K562 (cell line): Measurements from ENCODE around the gene FAM53B. TPM values are rescaled to one million over a fixed set of nuclear protein-coding genes. Genes with fewer than 3 reads are reported as not detected.

Experiments used
- CREB3 ChIP-seq: fragments of 450-650 bp; conservative IDR thresholded peaks from 2 replicates; pipeline ENCODE4 v1.6.1; 2016; ENCODE audit warnings: missing genetic modification characterization, low read depth, mild to moderate bottlenecking, missing compliant biosample characterization, moderate library complexity
- FOXM1 ChIP-seq, 2 experiments: fragments of 450-650 bp in 1 of 2; sonication (generic) in 1 of 2; formaldehyde crosslinking in 1 of 2; IDR thresholded peaks; 2 replicates each; pipeline versions ENCODE4 v1.6.1 to v1.9.0; 2017 to 2022; ENCODE audit warnings: low read depth in 2 of 2, mild to moderate bottlenecking in 2 of 2, missing genetic modification reagents in 1 of 2, moderate library complexity in 1 of 2
- KDM5B ChIP-seq: fragments of 200-600 bp; sonication (generic); IDR thresholded peaks from 2 replicates; pipeline ENCODE4 v1.6.1; 2012; ENCODE audit warnings: low read depth, mild to moderate bottlenecking, moderate library complexity, low read length, control low read depth, inconsistent platforms; ENCODE audit not compliant: insufficient replicate concordance
- NR3C1 ChIP-seq: sonication (generic); formaldehyde crosslinking; IDR thresholded peaks from 2 replicates; pipeline ENCODE4 v1.8.1; 2022; ENCODE audit warnings: missing genetic modification reagents
- POLR2AphosphoS5 ChIP-seq: IDR thresholded peaks from 2 replicates; pipeline ENCODE4 v1.6.1; 2011; ENCODE audit warnings: mild to moderate bottlenecking, low read depth, low read length, moderate library complexity; ENCODE audit not compliant: control insufficient read depth, insufficient read depth
- TEAD1 ChIP-seq, 2 experiments: fragments of 450-650 bp in 1 of 2; sonication (generic) in 1 of 2; formaldehyde crosslinking; IDR thresholded peaks; 2 replicates each; pipeline versions ENCODE4 v1.4.0 to v1.8.0; 2020 to 2022; ENCODE audit warnings: mild to moderate bottlenecking in 2 of 2, missing genetic modification reagents in 1 of 2
- ZNF224 ChIP-seq: sonication (generic); formaldehyde crosslinking; IDR thresholded peaks from 2 replicates; pipeline ENCODE4 v1.8.0; 2022; ENCODE audit warnings: mild to moderate bottlenecking, missing genetic modification reagents
- ZNF431 ChIP-seq: sonication (generic); formaldehyde crosslinking; IDR thresholded peaks from 2 replicates; pipeline ENCODE4 v1.8.0; 2022; ENCODE audit warnings: mild to moderate bottlenecking, missing genetic modification reagents
- polyA plus RNA-seq, 8 experiments: library from polyadenylated mRNA; depleted of rRNA in 4 of 8; stranded (reverse) in 5 of 8; unstranded in 3 of 8; fragments of >200 nt; fragmentation: Nextera tagmentation in 2 of 8; fragmentation: Illumina TruSeq in 1 of 8; extraction: Ambion mirVana in 2 of 8; extraction: Trizol in 1 of 8; gene quantifications; 2 replicates each; pipeline versions ENCODE4 v1.2.1 to v1.2.3, GENCODE V29; 2011 to 2014; ENCODE audit warnings: inconsistent platforms in 1 of 8, missing spikeins in 1 of 8
- total RNA-seq, 7 experiments: library from RNA; depleted of rRNA in 6 of 7; stranded (reverse); fragments of >200 nt in 6 of 7; fragmentation: Illumina TruSeq in 2 of 7; extraction: Trizol in 2 of 7; gene quantifications; 2 replicates each; pipeline versions ENCODE4 v1.2.1 to v1.2.3, GENCODE V29; 2011 to 2021; ENCODE audit warnings: low replicate concordance in 1 of 7
- TF ChIP-seq, protein P1 (sequence below): fragments of 450-650 bp; IDR thresholded peaks from 2 replicates; pipeline ENCODE4 v1.6.1; 2016; ENCODE audit warnings: borderline replicate concordance
- TF ChIP-seq, protein P2 (sequence below): sonication (generic); formaldehyde crosslinking; IDR thresholded peaks from 2 replicates; pipeline ENCODE4 v1.8.0; 2023; ENCODE audit warnings: mild to moderate bottlenecking, missing genetic modification reagents
- TF ChIP-seq, protein P3 (sequence below): sonication (generic); formaldehyde crosslinking; IDR thresholded peaks from 2 replicates; pipeline ENCODE4 v1.8.0; 2022; ENCODE audit warnings: missing genetic modification reagents, mild to moderate bottlenecking, borderline replicate concordance
- TF ChIP-seq, protein P4 (sequence below): sonication (generic); formaldehyde crosslinking; IDR thresholded peaks from 2 replicates; pipeline ENCODE4 v1.8.0; 2022; ENCODE audit warnings: mild to moderate bottlenecking, missing genetic modification reagents, borderline replicate concordance

FAM53B gene
- total and polyA plus RNA-seq, 9 of the 15 experiments (the other 6 are each of a cell fraction or from before 2014, with no cell fraction given), result 0.03 to 16.5 (median 5.0) TPM

- TF ChIP-seq POLR2AphosphoS5 (peak; percentile 63), CREB3 (tag) (no peak), ZNF431 (CRISPR knock-in tag) (no peak), ZNF224 (no peak; the same call in 1 of the 2 replicates), FOXM1 (IDR thresholded peaks at IDR 0.05; ENCODE audit: low read depth) (no peak), FOXM1 (CRISPR knock-in tag; IDR thresholded peaks at IDR 0.05; ENCODE audit: low read depth) (0 out of 2 replicates have a peak, but pooled peaks have one; percentile 72), KDM5B (peak; percentile 77), TEAD1 (CRISPR knock-in tag; IDR thresholded peaks at IDR 0.05) (peak in 1 of 2 experiments; percentile 45; a peak in 2 of 4 replicates), NR3C1 (CRISPR knock-in tag) (peak; percentile 79)
- TF ChIP-seq, protein P1, sequence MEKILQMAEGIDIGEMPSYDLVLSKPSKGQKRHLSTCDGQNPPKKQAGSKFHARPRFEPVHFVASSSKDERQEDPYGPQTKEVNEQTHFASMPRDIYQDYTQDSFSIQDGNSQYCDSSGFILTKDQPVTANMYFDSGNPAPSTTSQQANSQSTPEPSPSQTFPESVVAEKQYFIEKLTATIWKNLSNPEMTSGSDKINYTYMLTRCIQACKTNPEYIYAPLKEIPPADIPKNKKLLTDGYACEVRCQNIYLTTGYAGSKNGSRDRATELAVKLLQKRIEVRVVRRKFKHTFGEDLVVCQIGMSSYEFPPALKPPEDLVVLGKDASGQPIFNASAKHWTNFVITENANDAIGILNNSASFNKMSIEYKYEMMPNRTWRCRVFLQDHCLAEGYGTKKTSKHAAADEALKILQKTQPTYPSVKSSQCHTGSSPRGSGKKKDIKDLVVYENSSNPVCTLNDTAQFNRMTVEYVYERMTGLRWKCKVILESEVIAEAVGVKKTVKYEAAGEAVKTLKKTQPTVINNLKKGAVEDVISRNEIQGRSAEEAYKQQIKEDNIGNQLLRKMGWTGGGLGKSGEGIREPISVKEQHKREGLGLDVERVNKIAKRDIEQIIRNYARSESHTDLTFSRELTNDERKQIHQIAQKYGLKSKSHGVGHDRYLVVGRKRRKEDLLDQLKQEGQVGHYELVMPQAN, result 0 out of 2 replicates have a peak, but pooled peaks have one; percentile 12
- TF ChIP-seq, protein P2, sequence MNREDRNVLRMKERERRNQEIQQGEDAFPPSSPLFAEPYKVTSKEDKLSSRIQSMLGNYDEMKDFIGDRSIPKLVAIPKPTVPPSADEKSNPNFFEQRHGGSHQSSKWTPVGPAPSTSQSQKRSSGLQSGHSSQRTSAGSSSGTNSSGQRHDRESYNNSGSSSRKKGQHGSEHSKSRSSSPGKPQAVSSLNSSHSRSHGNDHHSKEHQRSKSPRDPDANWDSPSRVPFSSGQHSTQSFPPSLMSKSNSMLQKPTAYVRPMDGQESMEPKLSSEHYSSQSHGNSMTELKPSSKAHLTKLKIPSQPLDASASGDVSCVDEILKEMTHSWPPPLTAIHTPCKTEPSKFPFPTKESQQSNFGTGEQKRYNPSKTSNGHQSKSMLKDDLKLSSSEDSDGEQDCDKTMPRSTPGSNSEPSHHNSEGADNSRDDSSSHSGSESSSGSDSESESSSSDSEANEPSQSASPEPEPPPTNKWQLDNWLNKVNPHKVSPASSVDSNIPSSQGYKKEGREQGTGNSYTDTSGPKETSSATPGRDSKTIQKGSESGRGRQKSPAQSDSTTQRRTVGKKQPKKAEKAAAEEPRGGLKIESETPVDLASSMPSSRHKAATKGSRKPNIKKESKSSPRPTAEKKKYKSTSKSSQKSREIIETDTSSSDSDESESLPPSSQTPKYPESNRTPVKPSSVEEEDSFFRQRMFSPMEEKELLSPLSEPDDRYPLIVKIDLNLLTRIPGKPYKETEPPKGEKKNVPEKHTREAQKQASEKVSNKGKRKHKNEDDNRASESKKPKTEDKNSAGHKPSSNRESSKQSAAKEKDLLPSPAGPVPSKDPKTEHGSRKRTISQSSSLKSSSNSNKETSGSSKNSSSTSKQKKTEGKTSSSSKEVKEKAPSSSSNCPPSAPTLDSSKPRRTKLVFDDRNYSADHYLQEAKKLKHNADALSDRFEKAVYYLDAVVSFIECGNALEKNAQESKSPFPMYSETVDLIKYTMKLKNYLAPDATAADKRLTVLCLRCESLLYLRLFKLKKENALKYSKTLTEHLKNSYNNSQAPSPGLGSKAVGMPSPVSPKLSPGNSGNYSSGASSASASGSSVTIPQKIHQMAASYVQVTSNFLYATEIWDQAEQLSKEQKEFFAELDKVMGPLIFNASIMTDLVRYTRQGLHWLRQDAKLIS (CRISPR knock-in tag), result peak; percentile 39; the same call in 1 of the 2 replicates
- TF ChIP-seq, protein P3, sequence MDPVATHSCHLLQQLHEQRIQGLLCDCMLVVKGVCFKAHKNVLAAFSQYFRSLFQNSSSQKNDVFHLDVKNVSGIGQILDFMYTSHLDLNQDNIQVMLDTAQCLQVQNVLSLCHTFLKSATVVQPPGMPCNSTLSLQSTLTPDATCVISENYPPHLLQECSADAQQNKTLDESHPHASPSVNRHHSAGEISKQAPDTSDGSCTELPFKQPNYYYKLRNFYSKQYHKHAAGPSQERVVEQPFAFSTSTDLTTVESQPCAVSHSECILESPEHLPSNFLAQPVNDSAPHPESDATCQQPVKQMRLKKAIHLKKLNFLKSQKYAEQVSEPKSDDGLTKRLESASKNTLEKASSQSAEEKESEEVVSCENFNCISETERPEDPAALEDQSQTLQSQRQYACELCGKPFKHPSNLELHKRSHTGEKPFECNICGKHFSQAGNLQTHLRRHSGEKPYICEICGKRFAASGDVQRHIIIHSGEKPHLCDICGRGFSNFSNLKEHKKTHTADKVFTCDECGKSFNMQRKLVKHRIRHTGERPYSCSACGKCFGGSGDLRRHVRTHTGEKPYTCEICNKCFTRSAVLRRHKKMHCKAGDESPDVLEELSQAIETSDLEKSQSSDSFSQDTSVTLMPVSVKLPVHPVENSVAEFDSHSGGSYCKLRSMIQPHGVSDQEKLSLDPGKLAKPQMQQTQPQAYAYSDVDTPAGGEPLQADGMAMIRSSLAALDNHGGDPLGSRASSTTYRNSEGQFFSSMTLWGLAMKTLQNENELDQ (CRISPR knock-in tag), result no peak
- TF ChIP-seq, protein P4, sequence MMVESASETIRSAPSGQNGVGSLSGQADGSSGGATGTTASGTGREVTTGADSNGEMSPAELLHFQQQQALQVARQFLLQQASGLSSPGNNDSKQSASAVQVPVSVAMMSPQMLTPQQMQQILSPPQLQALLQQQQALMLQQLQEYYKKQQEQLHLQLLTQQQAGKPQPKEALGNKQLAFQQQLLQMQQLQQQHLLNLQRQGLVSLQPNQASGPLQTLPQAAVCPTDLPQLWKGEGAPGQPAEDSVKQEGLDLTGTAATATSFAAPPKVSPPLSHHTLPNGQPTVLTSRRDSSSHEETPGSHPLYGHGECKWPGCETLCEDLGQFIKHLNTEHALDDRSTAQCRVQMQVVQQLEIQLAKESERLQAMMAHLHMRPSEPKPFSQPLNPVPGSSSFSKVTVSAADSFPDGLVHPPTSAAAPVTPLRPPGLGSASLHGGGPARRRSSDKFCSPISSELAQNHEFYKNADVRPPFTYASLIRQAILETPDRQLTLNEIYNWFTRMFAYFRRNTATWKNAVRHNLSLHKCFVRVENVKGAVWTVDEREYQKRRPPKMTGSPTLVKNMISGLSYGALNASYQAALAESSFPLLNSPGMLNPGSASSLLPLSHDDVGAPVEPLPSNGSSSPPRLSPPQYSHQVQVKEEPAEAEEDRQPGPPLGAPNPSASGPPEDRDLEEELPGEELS (CRISPR knock-in tag), result peak; percentile 49; the same call in 1 of the 2 replicates
Measured at GRCh38 chr10:124791547-124792348, 47.6 kb upstream of the FAM53B start, which contains the start of gene EEF1AKMT2 (continued).
